Upper lobe of left lung (tissue), 4 donors: ENCODE measurements around the gene MARK2.

ENCODE experiments used
- CTCF ChIP-seq, 6 experiments: fragments of 450-650 bp in 4 of 6; fragments of 200-600 bp in 2 of 6; sonication (generic) in 2 of 6; IDR thresholded peaks; one replicate each; pipeline ENCODE4 v1.5.1; 2016 to 2019; ENCODE audit warnings: antibody characterized with exemption in 6 of 6
- POLR2A ChIP-seq, 4 donors: fragments of 450-650 bp; IDR thresholded peaks; one replicate each; pipeline ENCODE4 v1.5.1; 2016 to 2017; ENCODE audit warnings: antibody characterized with exemption in 4 of 4, mild to moderate bottlenecking in 2 of 4
- POLR2AphosphoS5 ChIP-seq, 2 donors: sonication (generic); formaldehyde crosslinking; IDR thresholded peaks; one replicate each; pipeline ENCODE4 v1.5.1; 2017; ENCODE audit warnings: antibody characterized with exemption in 2 of 2

GRCh38 chr11:63835158-63835545 is 3.8 kb upstream of the MARK2 start:
- TF ChIP-seq CTCF (IDR thresholded peaks at IDR 0.05) (no peak), POLR2A (IDR thresholded peaks at IDR 0.05) (no peak), POLR2AphosphoS5 (IDR thresholded peaks at IDR 0.05) (no peak)
